Parathyroid adenoma (tissue), 2 donors: ENCODE measurements around the gene FHOD3.

Source experiments
- H2AFZ ChIP-seq: fragments of 300-600 bp; sonication (generic); one replicate; pipeline ENCODE4 v1.7.0; 2017; ENCODE audit warnings: antibody characterized with exemption, mild to moderate bottlenecking
- H3K27ac ChIP-seq: fragments of 300-600 bp; sonication (generic); one replicate; pipeline ENCODE4 v1.7.0; 2017
- H3K27me3 ChIP-seq: fragments of 300-600 bp; sonication (generic); one replicate; pipeline ENCODE4 v1.7.0; 2017; ENCODE audit warnings: low read length; ENCODE audit not compliant: control insufficient read depth, insufficient read depth
- H3K36me3 ChIP-seq: fragments of 300-600 bp; sonication (generic); one replicate; pipeline ENCODE4 v1.7.0; 2017; ENCODE audit warnings: low read length; ENCODE audit not compliant: control insufficient read depth, insufficient read depth
- H3K4me1 ChIP-seq: fragments of 300-600 bp; sonication (generic); one replicate; pipeline ENCODE4 v1.7.0; 2017; ENCODE audit warnings: control low read depth
- H3K4me2 ChIP-seq: fragments of 300-600 bp; sonication (generic); one replicate; pipeline ENCODE4 v1.7.0; 2017; ENCODE audit warnings: low read length
- H3K4me3 ChIP-seq: fragments of 300-600 bp; sonication (generic); one replicate; pipeline ENCODE4 v1.7.0; 2017; ENCODE audit warnings: low read depth, low read length
- H3K79me2 ChIP-seq: fragments of 300-600 bp; sonication (generic); one replicate; pipeline ENCODE4 v1.7.0; 2017; ENCODE audit warnings: control low read depth
- H3K9ac ChIP-seq: fragments of 300-600 bp; sonication (generic); one replicate; pipeline ENCODE4 v1.7.0; 2017; ENCODE audit warnings: mild to moderate bottlenecking
- H3K9me3 ChIP-seq: fragments of 300-600 bp; sonication (generic); one replicate; pipeline ENCODE4 v1.7.0; 2017; ENCODE audit warnings: low read length; ENCODE audit not compliant: control insufficient read depth
- TF ChIP-seq, protein P1 (sequence below): fragments of 300-600 bp; sonication (generic); IDR thresholded peaks from one replicate; pipeline ENCODE4 v1.7.0; 2017; ENCODE audit warnings: antibody characterized with exemption, mild to moderate bottlenecking
- donor health status: primary hyperparathyroidism.

Gene FHOD3

DNA sequence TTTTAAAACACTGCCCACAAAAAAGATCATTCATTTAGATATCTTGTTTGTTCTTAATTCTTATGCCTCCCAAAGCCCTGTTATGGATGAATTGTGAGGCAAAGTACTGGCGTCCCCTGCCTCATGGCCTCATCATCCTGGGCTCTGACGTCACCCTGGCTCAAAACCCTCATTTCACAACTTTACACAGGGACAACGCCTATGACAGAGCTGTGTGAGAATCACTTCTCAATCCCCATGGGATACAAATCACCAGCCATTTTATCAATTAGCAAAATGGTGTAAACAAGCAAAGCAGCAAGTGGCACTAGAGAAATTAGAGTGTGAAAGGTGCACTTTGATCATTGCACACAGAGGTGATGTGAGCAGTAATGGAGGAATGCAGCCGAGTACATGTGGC is 16.6 kb downstream of the FHOD3 start:
- H3K27me3 ChIP-seq = no peaks in the 10 kb centered on the region
- no peaks in the 10 kb centered on the region for H3K79me2 ChIP-seq
- no peak overlapping the region for H3K4me2 ChIP-seq
- no peak overlapping the region for H3K4me3 ChIP-seq
- H3K4me1 ChIP-seq = no peaks in the 10 kb centered on the region
- H3K27ac ChIP-seq = no peak overlapping the region
- H3K36me3 ChIP-seq = no peaks in the 10 kb centered on the region
- H2AFZ ChIP-seq = no peak overlapping the region
- H3K9me3 ChIP-seq = no peaks in the 10 kb centered on the region
- TF ChIP-seq, protein P1, sequence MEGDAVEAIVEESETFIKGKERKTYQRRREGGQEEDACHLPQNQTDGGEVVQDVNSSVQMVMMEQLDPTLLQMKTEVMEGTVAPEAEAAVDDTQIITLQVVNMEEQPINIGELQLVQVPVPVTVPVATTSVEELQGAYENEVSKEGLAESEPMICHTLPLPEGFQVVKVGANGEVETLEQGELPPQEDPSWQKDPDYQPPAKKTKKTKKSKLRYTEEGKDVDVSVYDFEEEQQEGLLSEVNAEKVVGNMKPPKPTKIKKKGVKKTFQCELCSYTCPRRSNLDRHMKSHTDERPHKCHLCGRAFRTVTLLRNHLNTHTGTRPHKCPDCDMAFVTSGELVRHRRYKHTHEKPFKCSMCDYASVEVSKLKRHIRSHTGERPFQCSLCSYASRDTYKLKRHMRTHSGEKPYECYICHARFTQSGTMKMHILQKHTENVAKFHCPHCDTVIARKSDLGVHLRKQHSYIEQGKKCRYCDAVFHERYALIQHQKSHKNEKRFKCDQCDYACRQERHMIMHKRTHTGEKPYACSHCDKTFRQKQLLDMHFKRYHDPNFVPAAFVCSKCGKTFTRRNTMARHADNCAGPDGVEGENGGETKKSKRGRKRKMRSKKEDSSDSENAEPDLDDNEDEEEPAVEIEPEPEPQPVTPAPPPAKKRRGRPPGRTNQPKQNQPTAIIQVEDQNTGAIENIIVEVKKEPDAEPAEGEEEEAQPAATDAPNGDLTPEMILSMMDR = no peak
- H3K9ac ChIP-seq = no peak overlapping the region

- no peaks in the 10 kb centered on the region for H3K27me3 ChIP-seq
- no peak overlapping the region for H3K4me3 ChIP-seq
- H3K9ac ChIP-seq = no peak overlapping the region
- H3K27ac ChIP-seq = no peak overlapping the region
- no peak overlapping the region for H3K4me2 ChIP-seq
- H3K4me1 ChIP-seq = no peaks in the 10 kb centered on the region
- H3K9me3 ChIP-seq = no peaks in the 10 kb centered on the region
- no peaks in the 10 kb centered on the region for H3K36me3 ChIP-seq
- H2AFZ ChIP-seq = no peak overlapping the region
- no peaks in the 10 kb centered on the region for H3K79me2 ChIP-seq
- TF ChIP-seq, protein P1 = no peak
Measured at GRCh38 chr18:36314754-36315153, 17.2 kb downstream of the FHOD3 start.

GRCh38 chr18:36315736-36316135 is 18.2 kb downstream of the FHOD3 start:
- Histone ChIP-seq H3K4me2 (no peak overlapping the region), H3K9me3 (no peaks in the 10 kb centered on the region), H3K79me2 (no peaks in the 10 kb centered on the region), H3K9ac (no peak overlapping the region), H3K27me3 (no peaks in the 10 kb centered on the region), H3K27ac (no peak overlapping the region), H3K4me3 (no peak overlapping the region), H3K4me1 (no peaks in the 10 kb centered on the region), H3K36me3 (no peaks in the 10 kb centered on the region), H2AFZ (no peak overlapping the region)
- TF ChIP-seq, protein P1 = no peak

DNA sequence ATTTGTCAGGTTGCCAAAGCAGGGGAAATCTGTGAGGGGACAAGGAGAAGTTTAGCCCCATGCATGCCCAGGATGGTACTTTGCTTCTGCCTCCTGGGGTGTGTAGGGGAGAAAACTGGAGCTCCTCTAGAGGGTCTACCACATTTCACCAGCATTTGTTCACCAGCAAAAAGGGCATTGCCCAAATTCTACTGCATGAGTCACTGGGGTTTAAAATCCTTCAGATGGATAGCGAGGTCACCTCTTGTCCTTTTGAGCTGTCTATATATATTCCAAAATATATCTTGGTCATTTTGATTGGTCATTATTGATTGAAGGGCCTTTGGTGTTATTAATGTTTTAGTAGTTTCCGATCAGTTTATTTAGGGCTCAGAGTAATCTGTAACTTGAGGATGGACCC is 18.7 kb downstream of the FHOD3 start:
- H3K27me3 ChIP-seq = no peaks in the 10 kb centered on the region
- no peak overlapping the region for H3K27ac ChIP-seq
- H3K9ac ChIP-seq = no peak overlapping the region
- no peaks in the 10 kb centered on the region for H3K79me2 ChIP-seq
- H3K36me3 ChIP-seq = no peaks in the 10 kb centered on the region
- no peaks in the 10 kb centered on the region for H3K4me1 ChIP-seq
- H3K4me2 ChIP-seq = no peak overlapping the region
- H3K4me3 ChIP-seq = no peak overlapping the region
- TF ChIP-seq, protein P1 = no peak
- no peak overlapping the region for H2AFZ ChIP-seq
- H3K9me3 ChIP-seq = no peaks in the 10 kb centered on the region

DNA sequence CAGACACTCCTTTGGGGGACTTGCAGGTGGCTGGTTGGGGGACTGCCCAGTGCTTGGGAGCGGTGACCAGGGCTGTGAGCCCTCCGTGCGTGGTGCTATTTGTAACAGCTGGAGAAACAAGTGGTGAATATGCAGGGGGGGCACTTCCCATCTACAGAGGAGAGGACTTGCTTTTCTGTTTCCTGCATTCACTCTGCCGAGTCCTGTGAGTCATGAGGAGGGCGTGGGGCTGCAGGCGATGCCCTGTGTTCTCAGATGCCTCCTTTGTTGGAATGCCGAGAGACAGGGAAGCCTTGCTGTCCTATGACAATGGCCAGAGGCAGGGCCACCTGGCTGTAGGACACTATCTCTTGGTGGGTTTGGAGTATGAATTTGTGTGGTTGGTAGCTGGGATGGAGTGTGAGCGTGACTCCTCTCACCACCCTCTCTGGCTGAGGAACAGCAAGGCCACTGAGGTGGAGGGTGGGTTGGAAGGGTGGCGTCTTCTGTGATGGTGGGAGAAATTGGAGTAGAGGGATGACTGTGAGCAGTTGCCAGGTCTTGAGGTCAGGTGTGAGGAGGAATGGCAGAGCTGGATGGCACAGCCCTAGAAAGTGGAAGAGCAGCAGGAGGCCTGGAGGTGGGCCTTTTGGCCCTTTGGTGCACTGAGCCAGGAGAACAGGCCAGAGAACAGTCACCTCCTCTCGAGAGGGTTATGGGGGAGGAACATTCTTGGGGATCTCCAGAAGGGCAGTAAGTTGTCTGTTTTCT is 24.3 kb downstream of the FHOD3 start:
- Histone ChIP-seq H3K79me2 (no peaks in the 10 kb centered on the region), H3K9me3 (no peaks in the 10 kb centered on the region), H3K27me3 (no peaks in the 10 kb centered on the region), H3K4me2 (no peak overlapping the region), H3K4me1 (no peaks in the 10 kb centered on the region), H3K27ac (no peak overlapping the region), H3K9ac (no peak overlapping the region), H3K36me3 (no peaks in the 10 kb centered on the region), H3K4me3 (no peak overlapping the region), H2AFZ (no peak overlapping the region)
- TF ChIP-seq, protein P1 = no peak
